GM21619 (cell line): ENCODE measurements around the gene RSPH10B2.
"Not testable (repeated sequence)": the region's sequence is repeated elsewhere in the genome, so short reads cannot be mapped to it uniquely, and the experiment has no call there.

Experiments used
- ATAC-seq: cut with Tn5 transposase; IDR thresholded peaks from one replicate; pipeline ENCODE4 v1.9.1; 2021; ENCODE audit not compliant: unreplicated experiment

RSPH10B2 gene

GRCh38 chr7:6837081-6837480 is 83.2 kb downstream of the RSPH10B2 start:
- not testable (repeated sequence) for ATAC-seq

DNA sequence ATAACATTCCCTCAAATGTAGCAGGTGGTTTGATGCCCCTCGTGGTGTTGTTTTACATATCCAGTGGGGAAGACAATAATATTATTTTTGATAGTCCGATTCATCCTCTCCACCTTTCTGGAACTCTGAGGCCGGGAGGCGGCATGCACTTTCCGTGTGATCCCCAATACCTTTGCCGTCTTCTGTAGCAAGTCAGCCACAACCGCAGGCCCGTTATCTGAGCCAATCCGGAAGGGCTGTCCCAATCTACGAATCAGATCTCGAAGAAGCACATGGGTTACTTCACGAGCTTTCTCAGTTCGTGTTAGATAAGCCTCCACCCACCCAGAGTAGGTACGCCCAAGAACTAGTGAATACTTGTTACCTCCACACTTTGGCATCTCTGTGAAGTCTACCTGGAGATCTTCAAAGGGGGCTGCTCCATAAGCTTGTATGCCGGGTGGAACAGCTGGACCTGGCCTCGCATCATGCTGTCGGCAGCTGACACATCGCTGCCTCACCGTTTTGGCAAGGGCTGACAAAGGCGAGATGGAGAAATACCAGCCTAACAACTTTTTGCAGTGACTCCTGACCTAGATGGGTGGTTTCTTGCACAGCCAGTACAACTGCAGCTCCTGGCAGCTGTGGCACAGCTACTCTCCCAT is 88.5 kb downstream of the RSPH10B2 start:
- not testable (repeated sequence) for ATAC-seq

GRCh38 chr7:6843092-6843491 is 89.2 kb downstream of the RSPH10B2 start:
- not testable (repeated sequence) for ATAC-seq

DNA sequence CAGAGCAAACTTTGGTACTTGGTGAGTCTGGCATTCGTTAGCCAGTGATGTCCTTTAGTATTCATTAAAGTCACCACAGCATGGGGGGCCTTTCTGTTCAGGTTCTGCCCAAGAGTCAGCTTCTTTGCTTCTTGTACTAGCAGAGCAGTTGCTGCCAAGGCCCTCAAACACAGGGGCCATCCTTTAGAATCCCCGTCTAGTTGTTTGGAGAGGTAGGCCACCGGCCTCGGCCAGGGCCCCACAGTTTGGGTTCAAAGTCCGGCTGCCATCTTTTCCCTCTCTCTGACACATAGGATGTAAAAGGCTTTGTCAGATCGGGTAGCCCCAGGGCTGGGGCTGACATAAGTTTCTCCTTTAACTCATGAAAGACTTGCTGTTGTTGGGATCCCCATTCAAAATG is 89.8 kb downstream of the RSPH10B2 start:
- not testable (repeated sequence) for ATAC-seq

DNA sequence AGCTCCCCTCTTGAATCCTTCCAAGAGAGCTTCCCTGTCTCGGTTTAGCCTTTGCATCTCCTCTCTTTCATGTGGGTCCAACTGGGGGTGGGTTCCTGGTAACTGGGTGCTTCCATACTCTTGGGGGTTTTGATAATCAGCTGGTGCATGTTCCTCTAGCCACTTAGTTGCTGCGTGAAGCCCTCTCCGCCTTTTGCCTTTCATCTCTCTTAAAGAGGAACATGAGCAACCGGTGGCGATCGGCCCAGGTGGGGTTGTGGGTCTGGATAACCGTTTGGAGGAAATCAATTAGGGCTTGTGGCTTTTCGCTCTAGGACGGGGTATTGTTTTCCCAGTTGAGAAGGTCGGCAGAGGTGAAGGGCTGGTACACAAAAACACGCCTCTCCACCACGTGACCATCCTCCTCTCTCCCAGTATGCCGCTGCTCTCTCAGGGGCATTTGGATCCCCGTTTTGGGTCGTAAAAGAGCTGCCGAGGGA is 92.1 kb downstream of the RSPH10B2 start:
- ATAC-seq: not testable (repeated sequence)

GRCh38 chr7:6847751-6848150 is 93.8 kb downstream of the RSPH10B2 start:
- ATAC-seq: not testable (repeated sequence)
